Activated naive CD4-positive, alpha-beta T cell treated with anti-CD3 and anti-CD28 coated beads, Interleukin-2, amount 50 U/mL, for 16 hours (primary cell): ENCODE data around the gene ATP6V0A1.
"Not testable (repeated sequence)": the region's sequence is repeated elsewhere in the genome, so short reads cannot be mapped to it uniquely, and the experiment has no call there.

Experiments
- DNase-seq: peaks from one replicate; pipeline ENCODE4 v3.0.0-alpha.2; 2020

ATP6V0A1 gene

GRCh38 chr17:42458497-42459255 is at the start of gene ATP6V0A1:
ATP6V0A1 (plus strand) TSS chr17:42458878; CDS start chr17:42460895, 2,017 bp downstream.
- peak; percentile 92 for DNase-seq

DNA sequence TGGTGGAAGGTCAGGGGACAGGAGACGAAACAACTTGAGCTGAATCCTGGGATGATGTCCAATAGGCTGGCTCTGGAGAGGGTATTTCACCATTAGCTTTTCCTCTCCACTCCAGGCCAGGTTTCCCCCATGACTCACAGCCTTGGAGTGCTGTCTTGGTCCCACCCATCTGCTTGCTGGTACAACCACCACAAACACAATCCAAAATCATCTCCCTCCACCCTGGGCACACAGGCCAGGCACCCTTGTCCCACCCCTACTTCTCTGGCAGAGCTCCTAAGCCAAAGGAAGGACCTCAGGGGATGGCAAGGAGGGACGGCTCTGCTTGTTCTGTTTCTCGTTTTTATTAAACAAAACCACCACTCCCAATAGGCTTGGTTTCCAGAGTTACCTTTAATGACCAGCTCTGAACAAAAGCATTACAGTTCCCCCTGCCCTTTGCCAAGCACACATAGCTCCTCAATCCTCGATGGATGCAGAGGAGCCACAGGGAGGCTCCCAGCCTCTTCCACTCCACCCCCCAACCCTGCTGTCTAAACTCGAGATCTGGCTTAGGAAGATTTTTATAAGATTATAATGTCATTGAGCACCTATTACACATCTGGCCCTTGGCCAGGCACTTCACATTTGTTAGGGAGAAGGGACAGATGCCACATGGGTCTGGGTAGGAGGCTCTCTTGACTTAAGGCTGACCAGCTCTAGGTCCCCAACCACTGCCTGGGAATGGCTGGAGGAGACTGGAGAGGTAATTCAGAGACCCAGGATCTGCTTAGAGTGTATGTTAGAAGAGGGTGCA is 49.0 kb upstream of the ATP6V0A1 start:
- no peak for DNase-seq

GRCh38 chr17:42410319-42410685 is 48.4 kb upstream of the ATP6V0A1 start:
- DNase-seq = no peak

DNA sequence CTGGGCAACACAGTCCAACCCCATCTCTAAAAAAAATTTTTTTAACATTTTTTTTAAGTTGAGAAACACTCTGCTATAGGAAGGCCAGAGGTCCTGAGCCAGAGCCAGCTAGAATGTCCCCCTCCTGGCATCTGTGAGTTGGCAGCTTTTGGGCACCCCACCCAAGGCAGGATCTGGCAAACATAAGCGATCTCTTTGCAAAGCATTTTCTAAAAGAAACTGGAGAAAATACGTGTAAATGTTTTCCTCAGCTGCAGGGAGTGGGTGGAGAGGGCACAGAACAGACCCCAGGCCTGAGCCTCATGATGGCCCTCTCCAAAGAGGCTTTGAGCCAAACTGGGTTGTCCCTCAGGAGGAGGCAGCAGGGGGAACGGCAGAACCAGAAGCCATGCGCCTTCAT is 47.3 kb upstream of the ATP6V0A1 start:
- DNase-seq = no peak

DNA sequence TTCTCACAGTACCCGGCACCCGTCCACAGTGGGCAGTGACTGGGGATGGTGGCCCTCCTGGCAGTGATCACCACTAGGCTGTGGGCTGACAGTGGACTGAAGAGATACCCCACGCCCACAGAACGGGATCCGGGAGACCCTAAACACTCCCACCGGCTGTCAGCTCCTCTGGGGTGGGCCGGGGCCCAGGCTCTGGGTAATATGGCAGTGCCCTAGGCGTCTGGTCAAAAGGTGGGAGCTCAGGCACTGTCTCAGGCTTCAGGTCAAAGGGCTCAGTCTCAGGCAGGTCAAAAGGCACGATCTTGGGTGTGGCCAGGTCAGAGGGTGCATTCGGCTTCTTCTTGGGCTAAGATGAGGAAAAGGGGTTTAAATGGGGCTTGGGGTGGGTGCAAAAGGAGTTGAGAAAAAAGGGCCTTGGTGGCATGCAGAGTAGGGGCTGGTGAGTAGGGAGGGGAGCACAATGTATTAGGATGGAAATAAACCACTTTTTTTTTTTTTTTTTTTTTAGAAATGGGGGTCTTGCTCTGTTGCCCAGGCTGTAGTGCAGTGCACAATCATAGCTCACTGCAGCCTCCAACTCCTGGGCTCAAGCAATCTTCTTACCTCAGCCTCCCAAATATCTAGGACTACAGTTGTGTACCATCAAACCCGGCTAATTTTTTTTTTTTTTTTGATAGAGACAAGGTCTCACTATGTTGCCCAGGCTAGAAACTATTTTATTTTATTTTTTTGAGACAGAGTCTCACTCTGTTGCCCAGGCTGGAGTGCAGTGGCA is 46.6 kb upstream of the ATP6V0A1 start:
- DNase-seq = no peak

GRCh38 chr17:42413464-42414040 is 45.1 kb upstream of the ATP6V0A1 start:
- DNase-seq = no peak

- DNase-seq = peak; percentile 69
These were observed 43.8 kb upstream of the ATP6V0A1 start for GRCh38 chr17:42414704-42415409.

DNA sequence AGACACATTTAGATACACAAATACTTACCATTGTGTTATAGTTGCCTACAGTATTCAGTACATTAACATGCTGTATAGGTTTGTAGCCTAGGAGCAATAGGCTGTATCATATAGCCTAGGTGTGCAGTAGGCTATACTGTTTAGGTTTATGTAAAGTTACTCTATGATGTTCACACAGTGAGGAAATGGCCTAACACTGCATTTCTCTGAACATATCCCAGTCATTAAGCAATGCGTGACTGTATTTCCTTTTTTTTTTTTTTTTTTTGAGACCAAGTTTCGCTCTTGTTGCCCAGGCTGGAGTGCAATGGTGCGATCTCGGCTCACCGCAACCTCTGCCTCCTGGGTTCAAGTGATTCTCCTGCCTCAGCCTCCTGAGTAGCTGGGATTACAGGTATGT is 40.7 kb upstream of the ATP6V0A1 start:
- not testable (repeated sequence) for DNase-seq

DNA sequence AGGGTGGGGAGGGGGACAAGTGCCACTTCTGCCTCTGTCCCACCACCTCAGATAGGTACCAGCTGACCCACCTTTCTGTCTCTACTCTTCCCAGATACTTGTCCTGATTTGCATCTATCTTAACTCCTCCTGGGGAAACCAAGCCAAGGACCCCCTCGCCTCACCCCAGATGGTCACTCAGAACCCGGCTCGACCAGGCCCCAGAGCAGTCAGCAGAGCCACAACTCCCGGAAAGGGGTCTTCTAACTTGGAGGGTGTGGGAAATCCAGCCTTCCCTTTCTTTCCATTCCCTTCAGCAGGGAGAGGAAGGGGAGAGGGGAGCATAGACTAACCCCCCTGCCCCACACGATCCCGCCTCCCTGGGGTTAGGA is 37.6 kb upstream of the ATP6V0A1 start:
- DNase-seq = no peak

- peak; percentile 17 for DNase-seq
These were observed 37.0 kb upstream of the ATP6V0A1 start for GRCh38 chr17:42421507-42422338.

DNA sequence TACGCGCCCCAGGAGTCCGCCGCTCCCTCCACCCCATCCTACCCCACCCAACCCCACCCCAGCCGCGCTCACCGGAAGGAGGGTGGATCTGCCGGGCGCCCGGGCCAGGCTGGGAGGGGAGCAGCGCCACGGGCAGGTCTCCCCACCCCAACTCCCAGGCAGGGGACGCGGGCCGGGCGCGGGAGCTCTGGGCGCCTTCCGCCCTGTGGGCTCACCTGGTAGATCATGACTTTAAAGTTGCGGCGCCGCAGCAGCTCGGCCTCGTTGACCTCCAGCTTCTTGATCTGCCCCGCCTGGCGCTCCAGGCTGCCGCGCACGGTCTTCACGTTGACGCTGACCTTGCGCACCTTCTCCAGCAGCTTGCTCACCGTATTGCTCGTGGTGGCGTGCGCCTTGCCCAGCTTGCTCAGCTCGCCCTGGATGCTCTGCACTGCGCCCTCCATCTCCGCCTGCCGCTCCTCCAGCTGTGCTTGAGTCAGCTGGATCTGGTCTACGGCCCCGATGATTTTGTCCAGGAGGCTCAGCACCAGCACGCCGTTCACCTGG is 36.2 kb upstream of the ATP6V0A1 start:
- peak; percentile 39 for DNase-seq

GRCh38 chr17:42422958-42423712 is 35.5 kb upstream of the ATP6V0A1 start, which contains the start of gene CAVIN1:
CAVIN1 (minus strand) TSS chr17:42423256; CDS start chr17:42423097, 159 bp downstream.
- DNase-seq = peak; percentile 22

DNA sequence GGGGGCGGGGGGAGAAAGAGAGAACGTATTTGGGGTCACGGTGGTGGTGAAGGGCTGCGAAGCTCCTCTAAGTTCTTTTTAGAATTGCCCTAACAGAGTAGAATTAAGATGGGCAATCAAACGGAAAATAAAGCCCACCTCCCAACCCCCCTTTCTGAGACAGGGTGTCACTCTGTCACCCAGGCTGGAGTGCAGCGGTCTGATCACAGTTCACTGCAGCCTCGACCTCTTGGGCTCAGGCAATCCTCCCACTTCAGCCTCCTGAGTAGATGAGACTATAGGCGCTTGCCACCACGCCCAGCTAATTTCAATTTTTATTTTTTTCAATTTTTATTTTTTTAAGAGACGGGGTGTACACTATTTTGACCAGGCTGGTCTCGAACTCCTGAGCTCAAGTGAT is 34.9 kb upstream of the ATP6V0A1 start:
- no peak for DNase-seq

DNA sequence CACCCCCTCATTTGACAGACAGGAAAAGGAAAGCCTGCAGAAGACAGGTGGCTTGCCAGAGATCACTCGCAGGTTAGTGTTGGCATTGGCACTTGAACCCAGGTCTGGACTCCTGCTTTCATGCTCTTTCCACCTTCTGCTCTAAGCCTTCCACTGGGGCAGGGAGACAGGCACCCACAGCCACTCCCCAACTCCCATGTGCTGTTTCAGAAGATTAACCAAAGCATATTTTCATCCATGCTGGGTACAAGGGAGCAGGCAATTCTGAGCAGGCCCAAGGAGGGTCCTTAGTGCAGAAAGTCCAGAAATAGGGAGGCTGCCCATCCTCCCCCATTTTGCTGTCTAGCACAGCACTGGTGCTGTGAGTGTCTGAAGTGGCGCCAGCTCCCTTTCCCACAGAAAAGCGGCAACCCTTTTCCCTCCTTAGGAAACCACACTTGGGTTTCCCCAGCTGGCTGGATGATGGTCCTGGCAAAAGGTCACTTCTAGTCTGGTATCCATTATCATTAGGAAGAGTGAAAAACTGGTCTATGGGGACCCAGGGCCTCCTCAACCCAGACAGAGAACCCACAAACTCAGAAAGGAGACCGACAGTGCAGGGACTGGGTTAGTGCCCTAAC is 33.6 kb upstream of the ATP6V0A1 start:
- no peak for DNase-seq

DNA sequence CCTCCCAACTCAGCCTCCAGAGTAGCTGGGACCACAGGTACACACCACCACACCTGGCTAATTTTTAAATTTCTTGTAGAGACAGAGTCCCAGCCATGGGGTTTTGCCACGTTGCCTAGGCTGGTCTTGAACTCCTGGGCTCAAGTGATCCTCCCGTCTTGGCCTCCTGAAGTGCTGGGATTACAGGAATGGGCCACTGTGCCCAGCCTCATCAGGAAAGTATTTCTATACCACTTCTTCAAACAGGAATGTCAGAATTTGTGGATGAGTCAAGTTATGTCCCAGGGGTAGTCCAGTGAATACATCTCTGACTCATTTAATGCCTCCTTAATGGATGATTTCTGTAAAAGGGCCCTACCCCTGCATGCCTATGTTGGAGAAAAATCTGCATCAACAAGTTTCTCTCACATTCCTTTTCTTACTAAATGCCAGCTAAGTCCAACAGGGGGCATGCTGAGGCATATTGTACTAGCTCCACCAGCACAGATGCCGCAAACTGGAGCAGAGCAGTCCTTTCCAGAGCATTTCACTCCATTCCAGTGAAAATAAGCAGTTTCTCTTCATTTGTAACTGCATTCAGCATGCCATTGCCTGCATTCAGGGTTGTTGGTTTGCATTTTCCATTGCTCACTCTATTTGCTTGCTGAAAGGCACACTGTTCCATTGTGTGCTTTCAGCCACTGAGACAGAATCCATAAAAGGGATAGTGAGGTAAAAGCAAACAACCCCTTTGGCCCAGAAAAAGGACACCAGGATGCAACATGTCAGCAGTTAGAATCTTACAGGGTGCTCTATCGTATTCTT is 30.3 kb upstream of the ATP6V0A1 start:
- DNase-seq = peak; percentile 31

GRCh38 chr17:42429726-42430447 is 28.8 kb upstream of the ATP6V0A1 start:
- DNase-seq = no peak

GRCh38 chr17:42431758-42432161 is 26.9 kb upstream of the ATP6V0A1 start:
- DNase-seq = no peak

DNA sequence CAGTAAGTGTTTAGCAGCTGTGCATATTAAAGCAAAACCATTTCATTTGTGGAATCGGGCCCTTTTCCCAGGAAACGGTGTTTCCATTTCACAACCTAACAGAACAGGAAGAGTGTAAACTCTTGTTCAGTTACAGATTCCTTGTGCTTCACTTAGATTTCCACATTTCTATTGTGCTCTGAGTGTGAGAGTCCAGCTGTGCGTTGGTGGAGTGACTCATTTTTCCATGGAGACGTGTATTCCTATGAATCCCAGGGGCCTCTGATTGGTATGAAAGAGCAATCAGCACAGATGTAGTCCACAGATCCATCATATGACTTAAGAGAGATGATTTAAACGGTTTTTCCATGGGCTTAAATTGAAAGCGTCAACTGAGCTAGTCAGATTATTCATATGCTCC is 22.3 kb upstream of the ATP6V0A1 start:
- DNase-seq = no peak
